Glutamatergic neuron (in vitro differentiated cells): ENCODE results near the gene MAPKBP1. TPM values are rescaled to one million over a fixed set of nuclear protein-coding genes. Genes with fewer than 3 reads are reported as not detected.

ENCODE experiments used
- DNase-seq: peaks from one replicate; pipeline ENCODE4 v3.0.0; 2022
- H3K27ac Mint-ChIP-seq: one replicate; pipeline ENCODE4 v1.8.0; 2020; ENCODE audit warnings: mild to moderate bottlenecking, mixed read lengths, inconsistent platforms; ENCODE audit not compliant: unreplicated experiment
- H3K27me3 Mint-ChIP-seq: one replicate; pipeline ENCODE4 v1.8.0; 2020; ENCODE audit warnings: mild to moderate bottlenecking, moderate library complexity, mixed read lengths, inconsistent platforms; ENCODE audit not compliant: unreplicated experiment
- H3K36me3 Mint-ChIP-seq: one replicate; pipeline ENCODE4 v1.8.0; 2020; ENCODE audit warnings: mild to moderate bottlenecking, mixed read lengths, inconsistent platforms; ENCODE audit not compliant: unreplicated experiment
- H3K4me1 Mint-ChIP-seq: one replicate; pipeline ENCODE4 v1.8.0; 2020; ENCODE audit warnings: mild to moderate bottlenecking, low read depth, mixed read lengths, inconsistent platforms; ENCODE audit not compliant: unreplicated experiment
- H3K4me3 Mint-ChIP-seq: one replicate; pipeline ENCODE4 v1.8.0; 2020; ENCODE audit warnings: mild to moderate bottlenecking, mixed read lengths, inconsistent platforms; ENCODE audit not compliant: unreplicated experiment
- H3K9me3 Mint-ChIP-seq: one replicate; pipeline ENCODE4 v1.8.0; 2020; ENCODE audit warnings: mild to moderate bottlenecking, moderate library complexity, mixed read lengths, inconsistent platforms; ENCODE audit not compliant: unreplicated experiment
- total RNA-seq: library from RNA; stranded (reverse); fragmentation: NEBNext Ultra II Directional; extraction: Animal tissue kit (Norgen Biotek cat#: 25700); gene quantifications from one replicate; pipeline ENCODE4 v1.2.1, GENCODE V29; 2021; ENCODE audit not compliant: unreplicated experiment
- TF ChIP-seq, protein P1 (sequence below): fragments of 200-600 bp; sonication (generic); IDR thresholded peaks from one replicate; pipeline ENCODE4 v1.5.0; 2021; ENCODE audit not compliant: partially characterized antibody, unreplicated experiment

The MAPKBP1 gene
- total RNA-seq, 1 donor from 2014 or later, result 45.7 TPM

DNA sequence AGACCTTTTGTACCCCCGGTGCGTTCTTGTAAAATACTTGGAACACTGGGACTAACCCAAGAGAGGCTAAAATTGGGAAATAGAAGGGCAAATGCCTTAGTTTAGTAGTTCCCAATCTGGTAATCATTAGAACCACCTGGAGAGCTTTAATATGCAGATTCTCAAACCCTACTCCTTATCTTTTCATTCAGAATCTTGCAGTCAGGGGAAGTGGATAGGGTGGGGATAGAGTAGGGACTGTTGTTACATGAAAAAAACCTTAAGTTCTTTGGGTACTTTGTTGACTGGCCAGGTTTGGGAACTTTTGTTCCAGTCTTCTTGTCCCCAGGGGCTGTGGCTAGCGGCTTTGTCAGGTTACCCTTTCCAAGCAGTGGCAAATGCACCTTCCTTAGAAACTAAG, 15.9 kb downstream of the MAPKBP1 start:
- H3K9me3 Mint-ChIP-seq, result peaks cover 2% of the 10 kb centered on the region
- H3K4me3 Mint-ChIP-seq, result peak overlapping the region; percentile 18
- H3K4me1 Mint-ChIP-seq, result peaks cover 33% of the 10 kb centered on the region
- DNase-seq, result no peak
- no peak overlapping the region for H3K27ac Mint-ChIP-seq
- H3K36me3 Mint-ChIP-seq, result no peaks in the 10 kb centered on the region
- TF ChIP-seq, protein P1, sequence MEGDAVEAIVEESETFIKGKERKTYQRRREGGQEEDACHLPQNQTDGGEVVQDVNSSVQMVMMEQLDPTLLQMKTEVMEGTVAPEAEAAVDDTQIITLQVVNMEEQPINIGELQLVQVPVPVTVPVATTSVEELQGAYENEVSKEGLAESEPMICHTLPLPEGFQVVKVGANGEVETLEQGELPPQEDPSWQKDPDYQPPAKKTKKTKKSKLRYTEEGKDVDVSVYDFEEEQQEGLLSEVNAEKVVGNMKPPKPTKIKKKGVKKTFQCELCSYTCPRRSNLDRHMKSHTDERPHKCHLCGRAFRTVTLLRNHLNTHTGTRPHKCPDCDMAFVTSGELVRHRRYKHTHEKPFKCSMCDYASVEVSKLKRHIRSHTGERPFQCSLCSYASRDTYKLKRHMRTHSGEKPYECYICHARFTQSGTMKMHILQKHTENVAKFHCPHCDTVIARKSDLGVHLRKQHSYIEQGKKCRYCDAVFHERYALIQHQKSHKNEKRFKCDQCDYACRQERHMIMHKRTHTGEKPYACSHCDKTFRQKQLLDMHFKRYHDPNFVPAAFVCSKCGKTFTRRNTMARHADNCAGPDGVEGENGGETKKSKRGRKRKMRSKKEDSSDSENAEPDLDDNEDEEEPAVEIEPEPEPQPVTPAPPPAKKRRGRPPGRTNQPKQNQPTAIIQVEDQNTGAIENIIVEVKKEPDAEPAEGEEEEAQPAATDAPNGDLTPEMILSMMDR, result no peak
- H3K27me3 Mint-ChIP-seq, result peaks cover under 1% of the 10 kb centered on the region

DNA sequence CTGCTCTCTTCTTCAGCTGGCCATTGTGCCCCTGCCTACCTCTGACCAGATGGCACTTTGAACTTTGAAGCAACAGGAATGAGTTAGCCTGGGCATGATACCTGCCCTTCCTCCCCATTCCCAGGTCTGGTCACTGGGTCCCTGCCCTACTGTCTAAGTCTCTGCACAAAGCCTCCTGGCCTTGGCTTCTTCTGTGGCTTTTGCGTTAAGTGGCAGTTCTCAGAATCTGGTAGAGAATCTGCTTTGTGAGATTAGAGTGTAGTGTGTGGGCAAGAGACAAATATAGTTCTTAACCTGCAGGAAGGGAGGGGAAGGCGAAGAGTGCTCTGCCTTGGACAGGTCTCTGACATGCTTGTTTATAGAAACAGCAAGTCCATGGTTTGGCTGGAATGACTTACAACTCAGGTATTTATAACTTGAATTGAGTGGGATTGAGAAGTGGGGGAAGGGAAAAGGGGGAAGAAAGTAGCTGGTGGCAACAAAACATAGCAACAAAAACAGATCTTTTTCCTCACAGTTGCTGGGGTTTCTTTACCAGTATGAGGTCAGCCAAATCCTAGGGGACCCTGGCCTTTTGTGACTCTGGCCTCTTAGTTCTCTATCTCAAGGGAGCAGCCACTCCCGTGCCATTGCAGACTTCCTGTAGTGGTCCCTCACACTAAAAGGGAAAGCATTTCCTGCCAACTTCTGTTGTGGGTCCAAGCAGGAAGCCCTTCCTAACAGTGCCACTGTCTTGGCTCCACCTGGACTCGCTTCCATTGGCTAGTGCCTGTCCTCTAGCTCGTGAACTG, 16.7 kb downstream of the MAPKBP1 start:
- DNase-seq, result no peak
- Mint-ChIP-seq H3K4me1 (peaks cover 33% of the 10 kb centered on the region), H3K4me3 (no peak overlapping the region), H3K9me3 (peaks cover 2% of the 10 kb centered on the region), H3K27ac (no peak overlapping the region), H3K36me3 (no peaks in the 10 kb centered on the region), H3K27me3 (peaks cover 2% of the 10 kb centered on the region)
- TF ChIP-seq, protein P1, result no peak

DNA sequence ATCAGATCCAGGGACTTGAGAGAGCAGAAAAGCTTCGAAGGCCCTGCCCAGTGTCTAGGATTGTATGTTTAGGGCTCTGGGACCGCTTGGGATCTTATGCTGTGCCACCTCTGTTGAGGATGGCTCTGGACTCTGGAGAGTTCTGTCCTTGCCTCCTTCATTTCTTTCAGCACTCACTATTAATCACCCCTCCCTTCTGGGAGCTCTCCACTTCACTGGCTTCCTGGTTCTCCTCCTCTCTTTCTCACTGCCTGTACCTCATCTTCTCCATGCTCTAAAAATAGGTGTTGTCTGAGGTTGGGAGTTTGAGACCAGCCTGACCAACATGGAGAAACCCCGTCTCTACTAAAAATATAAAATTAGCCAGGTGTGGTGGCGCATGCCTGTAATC, 17.3 kb downstream of the MAPKBP1 start:
- H3K4me1 Mint-ChIP-seq, result peaks cover 33% of the 10 kb centered on the region
- TF ChIP-seq, protein P1, result no peak
- no peak for DNase-seq
- peaks cover 2% of the 10 kb centered on the region for H3K27me3 Mint-ChIP-seq
- peaks cover 2% of the 10 kb centered on the region for H3K9me3 Mint-ChIP-seq
- H3K27ac Mint-ChIP-seq, result peak overlapping the region; percentile 46
- H3K4me3 Mint-ChIP-seq, result peak overlapping the region; percentile 13
- H3K36me3 Mint-ChIP-seq, result no peaks in the 10 kb centered on the region

GRCh38 chr15:41792000-41792637, 17.8 kb downstream of the MAPKBP1 start:
- Mint-ChIP-seq H3K4me1 (peaks cover 36% of the 10 kb centered on the region), H3K9me3 (peaks cover 2% of the 10 kb centered on the region), H3K4me3 (peak overlapping the region; percentile 13), H3K27me3 (peaks cover 2% of the 10 kb centered on the region), H3K36me3 (no peaks in the 10 kb centered on the region), H3K27ac (peak overlapping the region; percentile 46)
- TF ChIP-seq, protein P1, result no peak
- no peak for DNase-seq

DNA sequence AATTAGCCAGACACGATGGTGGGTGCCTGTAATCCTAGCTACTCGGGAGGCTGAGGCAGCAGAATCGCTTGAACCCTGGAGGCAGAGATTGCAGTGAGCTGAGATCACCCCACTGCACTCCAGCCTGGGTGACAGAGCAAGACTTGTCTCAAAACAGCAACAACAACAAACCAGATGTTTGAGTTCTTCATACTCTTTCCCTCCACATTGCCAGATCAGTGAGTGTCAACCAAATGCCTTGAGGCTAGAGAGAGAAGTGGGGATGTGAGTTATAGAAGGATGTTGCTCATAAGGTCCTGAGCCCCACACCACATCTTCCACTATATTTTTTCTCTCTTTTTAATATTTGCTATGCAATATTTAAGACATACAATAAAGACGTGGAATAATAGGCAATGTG, 19.8 kb downstream of the MAPKBP1 start:
- Mint-ChIP-seq H3K27me3 (peaks cover 2% of the 10 kb centered on the region), H3K36me3 (no peaks in the 10 kb centered on the region), H3K9me3 (no peaks in the 10 kb centered on the region), H3K4me1 (peaks cover 29% of the 10 kb centered on the region), H3K4me3 (no peak overlapping the region), H3K27ac (no peak overlapping the region)
- DNase-seq, result no peak
- TF ChIP-seq, protein P1, result no peak
